ENCODE results near the gene DDB1.

DNA sequence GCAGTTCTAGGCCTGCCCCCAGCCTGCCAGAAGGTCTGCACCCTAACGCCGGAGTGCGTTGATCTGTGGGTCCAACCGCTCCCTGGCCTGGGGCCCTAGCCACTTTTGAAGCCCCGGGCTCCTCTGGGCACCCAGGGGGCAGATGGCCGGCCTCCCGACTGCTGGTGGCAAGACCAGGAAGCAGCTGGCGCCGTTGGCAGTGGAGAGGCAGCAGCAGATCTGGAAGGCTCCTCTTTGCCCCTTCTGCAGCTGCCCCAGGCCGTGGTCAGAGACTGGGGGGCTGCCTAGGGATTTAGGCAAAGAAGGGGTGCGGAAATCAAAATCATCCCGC lies 37.3 kb downstream of the DDB1 start:
- TF ChIP-seq, protein P1, sequence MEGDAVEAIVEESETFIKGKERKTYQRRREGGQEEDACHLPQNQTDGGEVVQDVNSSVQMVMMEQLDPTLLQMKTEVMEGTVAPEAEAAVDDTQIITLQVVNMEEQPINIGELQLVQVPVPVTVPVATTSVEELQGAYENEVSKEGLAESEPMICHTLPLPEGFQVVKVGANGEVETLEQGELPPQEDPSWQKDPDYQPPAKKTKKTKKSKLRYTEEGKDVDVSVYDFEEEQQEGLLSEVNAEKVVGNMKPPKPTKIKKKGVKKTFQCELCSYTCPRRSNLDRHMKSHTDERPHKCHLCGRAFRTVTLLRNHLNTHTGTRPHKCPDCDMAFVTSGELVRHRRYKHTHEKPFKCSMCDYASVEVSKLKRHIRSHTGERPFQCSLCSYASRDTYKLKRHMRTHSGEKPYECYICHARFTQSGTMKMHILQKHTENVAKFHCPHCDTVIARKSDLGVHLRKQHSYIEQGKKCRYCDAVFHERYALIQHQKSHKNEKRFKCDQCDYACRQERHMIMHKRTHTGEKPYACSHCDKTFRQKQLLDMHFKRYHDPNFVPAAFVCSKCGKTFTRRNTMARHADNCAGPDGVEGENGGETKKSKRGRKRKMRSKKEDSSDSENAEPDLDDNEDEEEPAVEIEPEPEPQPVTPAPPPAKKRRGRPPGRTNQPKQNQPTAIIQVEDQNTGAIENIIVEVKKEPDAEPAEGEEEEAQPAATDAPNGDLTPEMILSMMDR (IDR thresholded peaks at IDR 0.05) = no peak
- TF ChIP-seq POLR2AphosphoS5 (IDR thresholded peaks at IDR 0.05) = no peak
